Stimulated activated CD4-positive, alpha-beta T cell treated with anti-CD3 and anti-CD28 coated beads, Interleukin-1b, Interleukin-23, amount 100 ng/mL, for 48 hours (primary cell): ENCODE results near the gene HOXC12.

ENCODE experiments used
- DNase-seq: peaks from one replicate; pipeline ENCODE4 v3.0.0-alpha.2; 2020

Gene HOXC12

GRCh38 chr12:53956914-53957536, 2.3 kb downstream of the HOXC12 start:
- DNase-seq, result no peak

DNA sequence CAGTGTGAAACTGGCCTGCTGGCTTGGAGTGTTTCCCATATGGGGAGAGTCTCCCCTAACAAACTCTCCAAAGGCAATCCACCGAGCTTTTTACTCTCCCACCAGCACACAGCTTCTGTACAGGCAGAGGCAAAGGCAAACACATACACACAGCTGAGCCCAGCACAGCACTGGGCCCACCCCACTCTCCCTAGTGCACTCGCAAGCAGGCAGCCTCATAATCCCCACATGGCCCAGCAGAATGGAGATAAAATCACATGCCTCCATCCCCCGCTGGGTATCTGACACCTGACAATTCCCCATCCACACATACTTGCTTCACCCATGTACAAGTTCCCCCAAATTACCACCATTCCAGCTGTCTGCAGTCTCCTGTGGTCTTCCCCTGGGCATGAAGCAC, 3.4 kb downstream of the HOXC12 start:
- DNase-seq, result no peak

- no peak for DNase-seq
Observed at GRCh38 chr12:53959314-53959713, 4.6 kb downstream of the HOXC12 start.

DNA sequence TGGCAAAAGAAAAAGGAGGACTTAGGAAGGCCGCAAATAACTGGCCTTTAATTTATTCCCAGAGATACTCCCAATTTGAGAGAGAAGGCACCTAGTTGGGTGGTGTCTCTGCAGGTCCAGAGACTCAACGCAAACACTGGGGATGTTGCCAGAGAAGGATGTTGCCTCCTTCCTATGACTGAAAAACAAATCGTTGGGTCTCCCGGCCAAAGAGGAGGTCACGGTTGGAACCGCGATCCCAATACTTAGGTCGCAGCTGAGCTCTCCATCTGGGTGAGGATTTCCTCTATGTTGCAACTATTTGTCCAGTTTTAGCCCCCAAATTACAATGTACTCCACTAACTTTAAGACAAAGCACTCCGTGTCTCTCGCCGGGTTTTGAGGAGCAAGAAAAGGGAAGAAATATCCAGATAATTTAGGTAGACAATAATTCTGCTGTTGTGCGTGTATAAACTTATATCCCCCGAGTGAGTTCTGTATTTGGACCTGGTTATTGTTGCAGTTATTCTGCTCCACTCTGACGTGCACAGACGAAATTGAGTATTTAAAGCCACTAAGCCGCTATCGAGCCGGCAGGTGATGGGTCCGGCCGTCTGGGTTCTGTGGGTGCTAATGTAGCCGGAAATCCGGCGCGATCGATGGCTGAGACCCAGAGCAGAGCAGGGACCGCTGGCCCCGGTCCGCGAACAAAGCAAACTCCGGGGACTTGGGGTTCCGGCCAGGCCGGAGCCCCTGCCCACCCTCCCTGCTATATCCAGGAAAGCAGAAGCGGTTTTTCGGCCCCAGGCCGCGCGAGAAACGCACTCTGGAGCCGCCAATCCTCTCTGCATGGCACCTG, 5.7 kb downstream of the HOXC12 start:
- no peak for DNase-seq

DNA sequence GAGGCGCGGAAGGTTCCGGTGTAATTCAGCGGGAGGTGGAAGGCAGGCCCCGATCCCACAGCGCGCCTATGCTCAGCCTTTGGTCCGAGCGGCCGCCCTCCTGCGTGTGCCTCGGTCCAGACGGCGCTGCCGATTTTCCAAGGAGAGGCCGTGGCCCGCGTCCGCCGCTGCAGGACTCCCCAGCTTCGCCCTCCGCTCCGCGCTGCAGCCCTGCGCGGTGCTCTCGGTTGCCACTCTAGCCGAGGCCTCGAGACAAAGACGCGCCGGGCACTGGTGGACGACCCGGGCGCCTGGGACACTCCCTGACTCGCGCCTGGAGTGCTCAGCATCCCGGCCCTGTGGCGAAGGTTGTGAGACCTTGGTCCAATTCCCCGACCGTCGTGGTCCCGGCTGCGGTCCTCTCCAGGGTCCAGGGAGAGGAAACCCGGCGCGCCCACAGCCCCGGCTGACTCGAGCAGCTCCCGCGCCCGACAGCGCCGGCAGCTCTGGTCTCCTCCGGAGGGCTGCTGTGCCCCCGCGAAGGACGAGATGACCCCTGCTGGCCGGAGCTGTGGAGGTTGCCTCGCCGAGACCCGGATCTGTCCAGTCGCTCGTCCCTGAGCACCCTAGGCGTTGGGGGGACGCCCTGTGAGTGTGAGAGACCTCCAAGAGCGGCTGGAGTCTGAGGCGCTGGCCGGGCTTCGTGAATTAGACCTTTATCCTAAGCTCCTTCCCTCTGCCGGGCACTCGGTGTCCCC, 6.5 kb downstream of the HOXC12 start:
- no peak for DNase-seq

- DNase-seq, result no peak
Observed at GRCh38 chr12:53963005-53963404, 8.3 kb downstream of the HOXC12 start.

GRCh38 chr12:53963434-53964314, 9.0 kb downstream of the HOXC12 start:
- no peak for DNase-seq

DNA sequence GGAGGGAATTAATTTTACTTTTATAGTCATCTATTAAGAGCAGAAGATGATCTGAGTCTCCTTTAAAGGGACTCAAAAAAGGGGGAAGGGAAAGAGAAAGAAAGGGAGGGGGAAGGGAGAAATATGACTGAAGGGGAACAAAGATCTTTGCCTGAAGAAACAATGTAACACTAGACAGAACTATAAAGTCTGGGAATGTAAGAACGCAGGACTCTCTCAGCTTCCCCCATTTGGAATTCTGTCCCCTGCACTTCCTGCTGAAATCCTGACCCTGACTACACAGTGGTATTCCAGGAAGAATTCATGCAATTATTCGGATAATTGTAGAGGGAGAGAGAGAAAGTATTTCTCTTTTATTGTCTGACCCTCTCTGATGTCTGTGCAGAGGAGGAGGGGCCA, 9.6 kb downstream of the HOXC12 start:
- no peak for DNase-seq

- no peak for DNase-seq
Observed at GRCh38 chr12:53965281-53966084, 10.8 kb downstream of the HOXC12 start.

- no peak for DNase-seq
Observed at GRCh38 chr12:53966085-53966384, 11.3 kb downstream of the HOXC12 start.

GRCh38 chr12:53966385-53967133, 11.9 kb downstream of the HOXC12 start:
- no peak for DNase-seq

DNA sequence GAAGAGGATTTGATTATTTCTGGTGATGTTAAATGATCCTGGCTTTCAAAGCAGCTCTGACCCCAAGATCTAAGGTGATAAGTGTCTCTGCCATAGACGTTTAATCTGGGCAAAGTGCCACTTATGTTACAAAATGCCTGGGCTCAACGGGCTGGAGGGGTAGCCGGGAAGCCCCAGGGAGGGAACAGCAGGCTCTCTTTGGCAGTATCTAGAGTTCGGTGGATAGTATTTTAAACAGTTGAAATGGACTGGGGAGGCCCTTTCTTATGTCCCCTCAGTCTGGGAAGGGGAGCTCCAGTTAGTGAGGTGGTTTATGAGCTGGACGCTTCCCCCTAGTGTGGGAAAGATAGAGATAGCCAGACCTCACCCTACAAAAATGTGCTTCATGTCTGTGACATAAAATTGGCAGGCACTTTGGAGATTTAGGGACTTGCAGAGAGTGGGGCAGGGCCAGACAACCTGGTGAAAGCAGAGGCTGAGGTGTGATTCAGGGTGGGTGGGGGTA, 12.8 kb downstream of the HOXC12 start:
- DNase-seq, result no peak

DNA sequence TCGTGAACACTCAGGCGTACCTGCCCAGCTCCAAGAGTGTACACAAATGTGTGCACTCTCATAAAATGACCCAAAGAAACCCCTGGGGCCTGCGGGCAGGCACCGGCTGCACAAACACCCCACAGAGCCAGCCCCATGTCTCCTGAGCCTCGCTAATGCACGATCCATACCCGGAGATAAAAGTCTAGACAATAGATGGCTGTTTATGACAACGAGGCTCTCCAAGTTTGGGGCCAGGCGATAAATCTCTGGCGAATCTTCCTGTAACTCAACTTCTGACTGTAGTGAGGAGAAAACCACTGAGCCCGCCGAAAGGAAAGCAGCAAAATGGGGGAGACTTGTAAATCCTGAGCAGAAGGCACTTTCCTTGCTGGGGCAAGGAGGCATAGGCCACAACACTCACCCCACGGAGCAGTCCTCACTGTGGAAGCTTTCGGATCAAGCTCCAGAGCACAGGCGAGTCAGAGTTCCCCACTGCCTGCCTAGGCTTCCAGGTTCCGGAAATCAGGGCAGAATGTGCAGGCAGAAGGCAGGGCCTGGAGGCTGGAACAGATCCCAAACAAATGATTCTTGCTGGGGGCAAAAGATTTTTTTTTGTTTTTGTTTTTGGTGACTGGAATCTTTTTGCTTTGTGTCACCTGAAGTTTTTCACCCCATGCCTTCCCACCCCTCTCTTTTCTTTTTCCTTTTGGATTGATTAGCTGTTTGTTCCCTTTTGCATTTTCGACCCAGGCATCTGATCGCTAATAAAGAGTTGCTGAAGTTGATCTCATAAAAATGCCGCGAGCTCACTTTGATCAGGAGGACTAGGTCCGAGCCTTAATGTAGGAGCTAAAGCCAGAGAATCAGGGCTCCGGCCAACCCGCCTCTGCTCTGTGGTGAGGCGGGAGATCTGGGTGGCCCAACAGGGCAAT, 13.8 kb downstream of the HOXC12 start:
- no peak for DNase-seq

DNA sequence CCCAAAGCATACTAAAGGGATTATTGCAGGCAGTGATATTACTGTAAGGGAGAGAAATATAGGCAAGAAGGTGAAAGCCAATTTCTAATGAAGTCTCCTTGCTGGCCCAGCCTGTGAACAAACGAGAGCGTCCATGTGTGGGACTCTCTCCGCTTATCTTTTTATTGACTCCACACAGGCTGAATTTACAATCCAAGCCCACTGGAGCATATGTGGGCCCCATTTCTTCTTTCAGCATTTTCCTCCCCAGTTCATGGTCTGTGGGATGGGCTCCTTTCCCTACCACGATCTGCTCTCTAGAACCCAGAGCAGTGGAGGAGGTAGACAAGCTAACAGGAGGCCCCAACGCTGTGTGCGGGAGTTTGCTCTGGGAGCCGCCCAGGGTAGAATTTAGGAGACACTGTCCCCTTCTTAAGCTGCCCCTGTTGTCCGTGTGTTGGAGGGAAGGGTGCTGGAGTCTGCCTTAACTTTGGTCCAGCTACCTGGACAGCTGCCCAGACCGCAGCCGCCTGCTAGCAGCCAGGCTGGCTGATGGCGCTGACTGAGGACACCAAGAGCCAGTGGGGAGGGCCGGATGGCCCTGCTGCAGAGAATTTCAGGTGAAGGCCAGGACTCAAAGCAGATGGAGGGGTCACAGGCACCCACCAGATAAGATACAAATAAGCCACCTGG, 15.0 kb downstream of the HOXC12 start:
- no peak for DNase-seq

GRCh38 chr12:53970451-53970850, 15.7 kb downstream of the HOXC12 start:
- DNase-seq, result no peak

GRCh38 chr12:53971129-53971528, 16.4 kb downstream of the HOXC12 start:
- no peak for DNase-seq

GRCh38 chr12:53971686-53972085, 17.0 kb downstream of the HOXC12 start:
- DNase-seq, result no peak

DNA sequence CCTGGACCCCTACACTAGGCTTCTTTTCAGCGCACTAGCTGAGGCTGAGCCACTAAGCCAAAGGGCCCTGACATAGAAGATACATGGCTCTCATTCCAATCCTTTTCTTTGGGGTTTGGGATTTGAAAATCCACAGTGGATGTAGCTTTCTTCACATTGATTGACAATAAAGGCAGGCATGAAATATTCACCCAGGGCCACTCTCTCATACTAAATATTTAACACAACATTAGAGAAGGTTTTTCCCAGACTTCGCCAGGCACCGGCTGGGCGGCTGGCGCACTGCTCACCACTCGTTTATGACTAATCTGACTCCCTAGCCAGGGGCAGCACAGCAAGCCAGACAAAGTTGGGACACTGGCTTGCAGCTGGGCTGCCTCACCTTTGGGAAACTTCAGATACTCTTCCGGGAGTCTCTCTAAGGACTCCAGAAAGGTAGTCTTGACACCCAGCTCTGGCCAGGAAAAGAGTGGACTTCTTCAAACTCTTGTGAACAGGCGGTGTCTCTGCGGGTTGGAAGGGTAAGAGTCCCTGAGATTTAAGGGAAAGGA, 17.5 kb downstream of the HOXC12 start:
- DNase-seq, result no peak

GRCh38 chr12:53972722-53973235, 18.1 kb downstream of the HOXC12 start, which contains the start of gene HOXC11:
Gene HOXC11 (plus strand): TSS chr12:53973126. CDS start chr12:53973242, 116 bp downstream.
- DNase-seq, result no peak
